Trophoblast cell (in vitro differentiated cells and primary cell): ENCODE results near the gene LRP5.

Experiments used
- DNase-seq, 2 donors: peaks; one replicate each; pipeline ENCODE4 v3.0.0-alpha.2; 2016
- H2AFZ ChIP-seq: 2 replicates; pipeline ENCODE4 v1.6.1; 2013; ENCODE audit warnings: low read length, moderate library complexity, mild to moderate bottlenecking; ENCODE audit not compliant: insufficient read depth, poor library complexity
- H2AK5ac ChIP-seq: 2 replicates; pipeline ENCODE4 v1.6.1; 2013; ENCODE audit warnings: mild to moderate bottlenecking, low read length
- H2BK120ac ChIP-seq: 2 replicates; pipeline ENCODE4 v1.6.1; 2013; ENCODE audit warnings: low read length, mild to moderate bottlenecking, moderate library complexity; ENCODE audit not compliant: insufficient read depth, poor library complexity
- H2BK12ac ChIP-seq: 2 replicates; pipeline ENCODE4 v1.6.1; 2013; ENCODE audit warnings: mild to moderate bottlenecking, low read length, moderate library complexity
- H2BK5ac ChIP-seq: 2 replicates; pipeline ENCODE4 v1.6.1; 2013; ENCODE audit warnings: low read length, low read depth, moderate library complexity, mild to moderate bottlenecking; ENCODE audit not compliant: poor library complexity
- H3K14ac ChIP-seq: 2 replicates; pipeline ENCODE4 v1.6.1; 2013; ENCODE audit warnings: mild to moderate bottlenecking, low read length
- H3K18ac ChIP-seq: 2 replicates; pipeline ENCODE4 v1.6.1; 2013; ENCODE audit warnings: mild to moderate bottlenecking, low read length
- H3K23ac ChIP-seq: 2 replicates; pipeline ENCODE4 v1.6.1; 2013; ENCODE audit warnings: low read length
- H3K27ac ChIP-seq: 2 replicates; pipeline ENCODE4 v1.5.1; 2013; ENCODE audit warnings: low read depth, mild to moderate bottlenecking, inconsistent platforms, low read length, moderate library complexity
- H3K27me3 ChIP-seq: 2 replicates; pipeline ENCODE4 v1.6.1; 2013; ENCODE audit warnings: inconsistent platforms, mild to moderate bottlenecking, low read length, moderate library complexity; ENCODE audit not compliant: insufficient read depth
- H3K36me3 ChIP-seq, 2 experiments: 1 replicate in 1 of 2; 2 replicates in 1 of 2; pipeline ENCODE4 v1.6.1; 2013; ENCODE audit warnings: low read length in 2 of 2, mild to moderate bottlenecking in 2 of 2, moderate library complexity in 1 of 2; ENCODE audit not compliant: insufficient read depth in 2 of 2, control insufficient read depth in 1 of 2
- H3K4ac ChIP-seq: 2 replicates; pipeline ENCODE4 v1.6.1; 2013; ENCODE audit warnings: low read depth, mild to moderate bottlenecking, low read length, moderate library complexity
- H3K4me1 ChIP-seq, 2 experiments: 1 replicate in 1 of 2; 2 replicates in 1 of 2; pipeline ENCODE4 v1.6.1; 2013; ENCODE audit warnings: low read length in 2 of 2, mild to moderate bottlenecking in 2 of 2, moderate library complexity in 1 of 2; ENCODE audit not compliant: insufficient read depth in 2 of 2, control insufficient read depth in 1 of 2
- H3K4me2 ChIP-seq: 2 replicates; pipeline ENCODE4 v1.6.1; 2013; ENCODE audit warnings: inconsistent platforms, mild to moderate bottlenecking, low read length, moderate library complexity
- H3K4me3 ChIP-seq: 2 replicates; pipeline ENCODE4 v1.5.1; 2013; ENCODE audit warnings: mild to moderate bottlenecking, low read depth, low read length, inconsistent platforms
- H3K79me1 ChIP-seq: one replicate; pipeline ENCODE4 v1.6.1; 2013; ENCODE audit warnings: low read length
- H3K79me2 ChIP-seq: 2 replicates; pipeline ENCODE4 v1.6.1; 2013; ENCODE audit warnings: low read length, mild to moderate bottlenecking; ENCODE audit not compliant: control insufficient read depth, insufficient read depth, poor library complexity
- H3K9ac ChIP-seq: 2 replicates; pipeline ENCODE4 v1.6.1; 2013; ENCODE audit warnings: mild to moderate bottlenecking, low read length
- H3K9me3 ChIP-seq: 2 replicates; pipeline ENCODE4 v1.6.1; 2013; ENCODE audit warnings: low read depth, mild to moderate bottlenecking, control low read depth, inconsistent platforms, low read length; ENCODE audit not compliant: insufficient read depth
- H4K12ac ChIP-seq: 2 replicates; pipeline ENCODE4 v1.6.1; 2013; ENCODE audit warnings: low read depth, mild to moderate bottlenecking, low read length, moderate library complexity
- H4K8ac ChIP-seq: 2 replicates; pipeline ENCODE4 v1.6.1; 2013; ENCODE audit warnings: low read depth, mild to moderate bottlenecking, low read length, moderate library complexity
- H4K91ac ChIP-seq: one replicate; pipeline ENCODE4 v1.6.1; 2013; ENCODE audit warnings: low read depth, mild to moderate bottlenecking, low read length, moderate library complexity
- WGBS: extraction: QIAGEN DNeasy Blood & Tissue Kit; methylation state at CpG from one replicate; pipeline ENCODE4 v1.1.7; 2013; ENCODE audit warnings: missing lambda C conversion rate; ENCODE audit not compliant: insufficient read length, insufficient coverage; ENCODE audit errors: extremely low coverage; 5-methylcytosine and 5-hydroxymethylcytosine counted together

LRP5 gene

DNA sequence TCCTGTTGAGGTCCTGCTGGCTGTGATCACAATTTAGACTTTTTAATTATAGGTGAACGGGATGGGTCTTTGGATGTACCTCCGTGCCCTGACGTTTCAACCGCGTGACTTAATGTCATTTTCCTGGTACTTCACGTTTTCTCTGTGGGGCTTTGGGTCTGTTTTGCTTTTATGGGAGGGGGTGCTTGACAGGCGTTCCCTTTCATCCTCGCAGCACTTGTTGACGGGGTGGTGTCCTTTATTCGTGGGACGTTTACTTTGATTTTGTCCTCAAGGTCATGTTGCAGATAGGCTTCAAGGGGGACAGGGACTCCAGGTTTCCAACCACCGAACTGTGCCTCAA, 149.2 kb downstream of the LRP5 start:
- Histone ChIP-seq H3K4ac (peak overlapping the region; percentile 82), H3K4me2 (peak overlapping the region; percentile 73), H3K4me3 (peak overlapping the region; percentile 96), H3K36me3 (no peaks in the 10 kb centered on the region), H3K9me3 (no peaks in the 10 kb centered on the region), H3K79me2 (peaks cover 28% of the 10 kb centered on the region), H3K79me1 (peaks cover 9% of the 10 kb centered on the region), H3K9ac (peak overlapping the region; percentile 45), H4K91ac (no peak overlapping the region), H3K27ac (no peak overlapping the region), H4K8ac (no peak overlapping the region), H3K27me3 (no peaks in the 10 kb centered on the region), H2BK120ac (no peak overlapping the region), H2BK12ac (no peak overlapping the region), H2BK5ac (no peak overlapping the region), H3K14ac (no peak overlapping the region), H3K18ac (no peak overlapping the region), H3K4me1 (peaks cover 7 to 8% of the 10 kb centered on the region in 2 experiments), H4K12ac (no peak overlapping the region), H2AFZ (no peak overlapping the region), H2AK5ac (no peak overlapping the region), H3K23ac (no peak overlapping the region)
- DNase-seq, result peak in 1 of 2 donors; percentile 6
- WGBS, result no CpG with 5 or more reads among the region's 12 CpGs

GRCh38 chr11:68463714-68464113, 151.3 kb downstream of the LRP5 start:
- peaks cover 0 to 2% of the 10 kb centered on the region in 2 experiments for H3K36me3 ChIP-seq
- no peak overlapping the region for H3K18ac ChIP-seq
- no peak overlapping the region for H2AFZ ChIP-seq
- H3K79me1 ChIP-seq, result peaks cover 9% of the 10 kb centered on the region
- peak overlapping the region; percentile 90 for H3K23ac ChIP-seq
- H4K12ac ChIP-seq, result no peak overlapping the region
- no peak overlapping the region for H3K4me3 ChIP-seq
- WGBS, result no CpG with 5 or more reads among the region's 1 CpG
- peaks cover 37% of the 10 kb centered on the region for H3K79me2 ChIP-seq
- no peaks in the 10 kb centered on the region for H3K9me3 ChIP-seq
- H3K4me2 ChIP-seq, result no peak overlapping the region
- H2BK12ac ChIP-seq, result no peak overlapping the region
- no peaks in the 10 kb centered on the region for H3K27me3 ChIP-seq
- peak overlapping the region; percentile 99 for H3K4ac ChIP-seq
- no peak overlapping the region for H3K14ac ChIP-seq
- peak overlapping the region; percentile 59 for H3K9ac ChIP-seq
- H2BK120ac ChIP-seq, result no peak overlapping the region
- no peak overlapping the region for H2BK5ac ChIP-seq
- no peak overlapping the region for H3K27ac ChIP-seq
- no peak overlapping the region for H4K8ac ChIP-seq
- H4K91ac ChIP-seq, result no peak overlapping the region
- H2AK5ac ChIP-seq, result no peak overlapping the region
- DNase-seq, result no peak
- peaks cover 7 to 8% of the 10 kb centered on the region in 2 experiments for H3K4me1 ChIP-seq

GRCh38 chr11:68467201-68467834, 154.9 kb downstream of the LRP5 start:
- no peak for DNase-seq
- peaks cover 44% of the 10 kb centered on the region for H3K79me2 ChIP-seq
- no peak overlapping the region for H3K9ac ChIP-seq
- no peak overlapping the region for H2BK5ac ChIP-seq
- no peak overlapping the region for H3K4me2 ChIP-seq
- no peak overlapping the region for H3K14ac ChIP-seq
- H2BK12ac ChIP-seq, result no peak overlapping the region
- no CpG with 5 or more reads among the region's 8 CpGs for WGBS
- no peaks in the 10 kb centered on the region for H3K9me3 ChIP-seq
- peak overlapping the region; percentile 97 for H3K4ac ChIP-seq
- H3K27ac ChIP-seq, result no peak overlapping the region
- no peak overlapping the region for H2AFZ ChIP-seq
- H4K8ac ChIP-seq, result no peak overlapping the region
- no peak overlapping the region for H3K18ac ChIP-seq
- H4K91ac ChIP-seq, result no peak overlapping the region
- no peaks in the 10 kb centered on the region for H3K27me3 ChIP-seq
- no peaks in the 10 kb centered on the region for H3K79me1 ChIP-seq
- H2BK120ac ChIP-seq, result no peak overlapping the region
- peaks cover 5 to 9% of the 10 kb centered on the region in 2 experiments for H3K36me3 ChIP-seq
- H2AK5ac ChIP-seq, result no peak overlapping the region
- peaks cover 10 to 15% of the 10 kb centered on the region in 2 experiments for H3K4me1 ChIP-seq
- H4K12ac ChIP-seq, result no peak overlapping the region
- no peak overlapping the region for H3K4me3 ChIP-seq
- H3K23ac ChIP-seq, result no peak overlapping the region

- no peak overlapping the region for H3K23ac ChIP-seq
- H3K27ac ChIP-seq, result no peak overlapping the region
- H3K79me1 ChIP-seq, result no peaks in the 10 kb centered on the region
- H3K4me1 ChIP-seq, result peaks cover 8 to 12% of the 10 kb centered on the region in 2 experiments
- no peaks in the 10 kb centered on the region for H3K9me3 ChIP-seq
- DNase-seq, result no peak
- no peak overlapping the region for H3K9ac ChIP-seq
- no peak overlapping the region for H4K8ac ChIP-seq
- peaks cover 5 to 9% of the 10 kb centered on the region in 2 experiments for H3K36me3 ChIP-seq
- WGBS, result no CpG with 5 or more reads among the region's 3 CpGs
- H3K18ac ChIP-seq, result no peak overlapping the region
- H2BK120ac ChIP-seq, result no peak overlapping the region
- H3K4me3 ChIP-seq, result no peak overlapping the region
- no peak overlapping the region for H2AFZ ChIP-seq
- no peak overlapping the region for H2AK5ac ChIP-seq
- no peak overlapping the region for H2BK12ac ChIP-seq
- no peak overlapping the region for H3K4me2 ChIP-seq
- peak overlapping the region; percentile 97 for H3K4ac ChIP-seq
- no peak overlapping the region for H3K14ac ChIP-seq
- peaks cover 38% of the 10 kb centered on the region for H3K79me2 ChIP-seq
- H2BK5ac ChIP-seq, result no peak overlapping the region
- H4K91ac ChIP-seq, result no peak overlapping the region
- no peak overlapping the region for H4K12ac ChIP-seq
- no peaks in the 10 kb centered on the region for H3K27me3 ChIP-seq
Observed at GRCh38 chr11:68468217-68468828, 155.9 kb downstream of the LRP5 start.
